ENCODE results near the gene SMTNL1. TPM values are rescaled to one million over a fixed set of nuclear protein-coding genes. Genes with fewer than 3 reads are reported as not detected.
A peak's percentile ranks its signal among the peaks of the same experiment; 100 is the strongest.

Gene SMTNL1
- total RNA-seq, 1 experiment from 2014 or later: not detected

GRCh38 chr11:57543593-57543992 lies 6.2 kb downstream of the SMTNL1 start:
- DNase-seq: peak; percentile 54
- no peak overlapping the region; a peak in 1 of 5 replicates for H3K4me3 Mint-ChIP-seq
- H3K27ac ChIP-seq (ENCODE audit: insufficient read length, low read depth, low read length): no peak overlapping the region
- H4K5ac ChIP-seq (ENCODE audit: insufficient read length, low read depth, low read length): no peak overlapping the region
- no CpG with 5 or more reads among the region's 6 CpGs for WGBS (ENCODE audit: extremely low coverage, insufficient read length, low lambda C conversion rate)
- peaks cover 33% of the 10 kb centered on the region for H3K27me3 Mint-ChIP-seq (ENCODE audit: low read depth)
- H3K23ac ChIP-seq (ENCODE audit: insufficient read length, low read depth, low read length): no peak overlapping the region
- no peaks in the 10 kb centered on the region for H3K79me2 ChIP-seq (ENCODE audit: insufficient read depth, low read length)
- no peak overlapping the region for H2BK120ac ChIP-seq (ENCODE audit: low read depth, low read length, poor library complexity, severe bottlenecking)
- no peaks in the 10 kb centered on the region for H3K27me3 ChIP-seq (ENCODE audit: insufficient read depth, low read length)
- no peak overlapping the region for H3K18ac ChIP-seq (ENCODE audit: insufficient read length, low read depth, low read length)
- peak overlapping the region in 1 of 3 experiments; percentile 60; a peak in 2 of 7 replicates for H3K27ac Mint-ChIP-seq
- H3T11ph ChIP-seq (ENCODE audit: low read length): no peak overlapping the region
- no peak overlapping the region for H4K91ac ChIP-seq (ENCODE audit: insufficient read length, low read depth, low read length)
- no peak overlapping the region for H4K8ac ChIP-seq (replicated peaks; ENCODE audit: insufficient read length, low read depth, low read length)
- H2BK5ac ChIP-seq (ENCODE audit: insufficient read length, low read length): no peak overlapping the region
- TF ChIP-seq CTCF (conservative IDR thresholded peaks at IDR 0.05): no peak
- no peaks in the 10 kb centered on the region for H3K9me3 ChIP-seq (ENCODE audit: control insufficient read depth, low read depth, low read length)
- peaks cover 21 to 38% of the 10 kb centered on the region in 2 experiments for H3K4me1 Mint-ChIP-seq
- H2BK12ac ChIP-seq (ENCODE audit: insufficient read length, low read depth, low read length): no peak overlapping the region
- no peak overlapping the region for H2AK5ac ChIP-seq (ENCODE audit: insufficient read length, low read length)
- no peaks in the 10 kb centered on the region for H4K20me1 ChIP-seq (ENCODE audit: control insufficient read depth, insufficient read depth, insufficient read length)
- no peak overlapping the region for H3K4me2 ChIP-seq (ENCODE audit: insufficient read depth, insufficient read length, low read length)
- no peak overlapping the region for H3K9ac ChIP-seq (ENCODE audit: extremely low read depth, insufficient read length, low read length)
- H3K4me1 ChIP-seq (ENCODE audit: insufficient read depth, low read length): peaks cover 4% of the 10 kb centered on the region; the same call in 1 of the 2 replicates
- no peak overlapping the region for H3K4ac ChIP-seq (ENCODE audit: low read depth, low read length)
- H2BK20ac ChIP-seq (ENCODE audit: low read depth, low read length, poor library complexity, severe bottlenecking): no peak overlapping the region
- no peak overlapping the region for H3K14ac ChIP-seq (ENCODE audit: insufficient read depth, low read length)
- no peak overlapping the region for H2AFZ ChIP-seq (ENCODE audit: low read length)
- H3K79me1 ChIP-seq (ENCODE audit: insufficient read depth, low read depth, low read length, poor library complexity, severe bottlenecking): no peaks in the 10 kb centered on the region
- H2BK15ac ChIP-seq (ENCODE audit: low read depth, low read length): no peak overlapping the region
- no peak overlapping the region for H3K56ac ChIP-seq (ENCODE audit: insufficient read length, low read depth, low read length)
- H3K36me3 Mint-ChIP-seq (ENCODE audit: insufficient read depth in 1 of 3, low read depth in 3 of 3): peaks cover 0 to 3% (median 0%) of the 10 kb centered on the region in 3 experiments; a peak in 2 of 7 replicates
- no peaks in the 10 kb centered on the region for H3K9me3 Mint-ChIP-seq
- H3K23me2 ChIP-seq (ENCODE audit: insufficient read length, low read depth, low read length, poor library complexity, severe bottlenecking): no peaks in the 10 kb centered on the region

All from H9 (cell line).